Uterus (tissue), 4 donors: Measurements from ENCODE around the gene MROH2A. TPM values are rescaled to one million over a fixed set of nuclear protein-coding genes. Genes with fewer than 3 reads are reported as not detected.

Source experiments
- DNase-seq, 2 donors: peaks; one replicate each; pipeline ENCODE4 v3.0.0-alpha.2; 2019 to 2020
- H3K27ac ChIP-seq, 2 donors: fragments of 200-600 bp; sonication (generic); 1 replicate in 1 of 2; 2 replicates in 1 of 2; pipeline ENCODE4 v1.5.1; 2016 to 2018
- H3K27me3 ChIP-seq, 2 donors: fragments of 200-600 bp; sonication (generic); one replicate each; pipeline ENCODE4 v1.5.1; 2018 to 2019; ENCODE audit warnings: control low read depth in 1 of 2
- H3K36me3 ChIP-seq, 2 donors: fragments of 200-600 bp; sonication (generic); one replicate each; pipeline ENCODE4 v1.5.1; 2019; ENCODE audit warnings: control low read depth in 1 of 2
- H3K4me1 ChIP-seq, 2 donors: fragments of 200-600 bp; sonication (generic); one replicate each; pipeline ENCODE4 v1.5.1; 2018 to 2019; ENCODE audit warnings: control low read depth in 1 of 2
- H3K4me3 ChIP-seq, 2 donors: fragments of 200-600 bp; sonication (generic); 1 replicate in 1 of 2; 2 replicates in 1 of 2; pipeline ENCODE4 v1.5.1; 2018 to 2019; ENCODE audit warnings: mild to moderate bottlenecking in 1 of 2
- H3K9me3 ChIP-seq, 2 donors: fragments of 200-600 bp; sonication (generic); one replicate each; pipeline ENCODE4 v1.5.1; 2019; ENCODE audit warnings: control low read depth in 1 of 2
- CTCF ChIP-seq, 4 experiments: fragments of 200-600 bp in 2 of 4; fragments of 450-650 bp in 2 of 4; sonication (generic) in 2 of 4; IDR thresholded peaks; one replicate each; pipeline ENCODE4 v1.5.1; 2016 to 2019; ENCODE audit warnings: antibody characterized with exemption in 4 of 4, mild to moderate bottlenecking in 2 of 4, moderate library complexity in 1 of 4
- POLR2A ChIP-seq, 2 donors: fragments of 450-650 bp; IDR thresholded peaks; one replicate each; pipeline ENCODE4 v1.6.1; 2016; ENCODE audit warnings: antibody characterized with exemption in 2 of 2, mild to moderate bottlenecking in 1 of 2, moderate library complexity in 1 of 2
- intact Hi-C: fragments of 100-400 bp; cut with DNase I; formaldehyde crosslinking; loops from one replicate; pipeline ENCODE4 v1.15.1; 2023; ENCODE audit warnings: low total_unique reads
- total RNA-seq, 4 donors: library from RNA; depleted of rRNA in 3 of 4; stranded (reverse); fragments of >200 nt in 3 of 4; gene quantifications; one replicate each; pipeline versions ENCODE4 v1.1.0 to v1.2.4, GENCODE V29; 2014 to 2023
- donor health status: DM: yes; HTN: yes; CAD: no.

Gene MROH2A
- total RNA-seq, 4 donors from 2014 or later = not detected

DNA sequence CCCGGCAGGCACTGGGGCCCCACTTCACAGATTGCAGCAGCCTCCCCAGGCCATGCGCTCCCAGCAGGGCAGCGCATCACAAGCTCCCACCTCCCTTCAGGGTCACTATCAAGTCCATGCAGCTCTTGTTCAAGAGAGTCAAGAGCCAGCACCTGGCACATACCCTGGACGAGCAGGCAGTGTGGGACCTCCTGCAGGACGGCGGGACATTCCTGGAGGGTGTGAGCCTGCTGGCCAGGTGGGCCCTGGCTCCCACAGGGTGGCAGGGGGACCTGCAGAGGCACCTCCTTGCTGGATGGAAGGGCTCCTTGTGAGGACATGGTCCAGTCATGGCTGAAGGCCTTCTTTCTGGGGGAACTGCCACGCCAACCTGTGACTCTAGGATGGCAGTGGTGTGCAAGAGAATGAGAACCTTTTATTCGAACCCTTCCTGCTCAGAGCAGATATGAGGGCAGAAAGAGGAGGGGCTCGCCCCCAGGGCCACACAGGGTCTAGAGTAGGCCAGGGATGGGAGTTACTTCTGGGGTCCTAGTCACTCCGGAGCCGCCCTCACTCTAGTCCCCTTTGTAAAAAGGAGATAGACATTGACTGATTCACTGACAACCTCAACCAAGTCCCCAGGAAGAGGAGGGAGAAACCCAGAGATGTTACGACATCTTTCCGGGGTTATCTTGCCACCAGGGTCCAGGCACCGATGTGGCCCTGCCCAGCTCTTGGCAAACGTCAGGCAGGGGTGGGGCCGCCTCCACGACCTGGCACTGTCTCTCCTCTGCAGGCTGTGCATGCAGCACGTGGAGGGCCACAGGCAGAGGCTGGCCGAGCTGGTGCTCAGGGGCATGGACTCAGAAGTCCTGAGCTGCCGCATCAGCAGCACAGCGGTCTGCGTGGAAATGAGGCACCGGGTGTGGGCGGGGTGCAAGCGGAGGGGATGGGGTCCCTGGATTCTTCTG is 44.9 kb downstream of the MROH2A start:
- no peak for TF ChIP-seq POLR2A (IDR thresholded peaks at IDR 0.05)
- no peak for TF ChIP-seq CTCF (IDR thresholded peaks at IDR 0.05)
- no peak for DNase-seq
- H3K4me3 ChIP-seq = no peak overlapping the region

DNA sequence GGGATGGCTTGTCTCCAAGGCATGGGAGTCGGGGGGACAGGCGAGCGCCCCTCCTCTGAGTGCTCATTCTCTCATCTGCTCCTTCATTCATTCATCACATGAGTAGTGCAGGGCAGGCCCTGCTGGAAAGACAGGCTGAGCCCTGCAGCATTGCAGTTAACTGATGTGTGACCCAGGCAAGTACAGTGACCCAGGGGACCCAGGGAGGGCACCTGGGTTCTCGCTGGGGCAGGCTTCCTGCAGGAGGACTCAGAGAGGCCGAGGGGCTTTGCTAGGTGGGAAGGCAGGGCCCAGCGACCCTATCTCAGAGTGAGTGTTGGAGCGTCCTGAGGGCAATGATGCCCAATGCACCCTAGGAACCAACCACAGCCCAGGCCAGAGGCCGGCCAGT is 45.6 kb downstream of the MROH2A start:
- TF ChIP-seq POLR2A (IDR thresholded peaks at IDR 0.05) (no peak), CTCF (IDR thresholded peaks at IDR 0.05) (no peak)
- no peaks in the 10 kb centered on the region for H3K9me3 ChIP-seq
- H3K27ac ChIP-seq = no peak overlapping the region
- no peaks in the 10 kb centered on the region for H3K4me1 ChIP-seq
- no peaks in the 10 kb centered on the region for H3K36me3 ChIP-seq
- no peaks in the 10 kb centered on the region for H3K27me3 ChIP-seq
- no peak overlapping the region for H3K4me3 ChIP-seq
- intact Hi-C loops = no loop called here
- no peak for DNase-seq

More for the DNA sequence above, 44.9 kb downstream of the MROH2A start:
- Histone ChIP-seq H3K27ac (no peak overlapping the region), H3K4me1 (no peaks in the 10 kb centered on the region), H3K36me3 (no peaks in the 10 kb centered on the region), H3K9me3 (no peaks in the 10 kb centered on the region), H3K27me3 (no peaks in the 10 kb centered on the region)
- intact Hi-C loops = no loop called here

GRCh38 chr2:233824373-233824772 is 46.2 kb downstream of the MROH2A start:
- Histone ChIP-seq H3K36me3 (no peaks in the 10 kb centered on the region), H3K27ac (no peak overlapping the region), H3K4me1 (no peaks in the 10 kb centered on the region), H3K9me3 (no peaks in the 10 kb centered on the region), H3K4me3 (no peak overlapping the region), H3K27me3 (no peaks in the 10 kb centered on the region)
- intact Hi-C loops = no loop called here
- no peak for TF ChIP-seq CTCF (IDR thresholded peaks at IDR 0.05)
- TF ChIP-seq POLR2A (IDR thresholded peaks at IDR 0.05) = no peak
- DNase-seq = no peak

- H3K4me1 ChIP-seq = no peaks in the 10 kb centered on the region
- no peaks in the 10 kb centered on the region for H3K9me3 ChIP-seq
- intact Hi-C loops = no loop called here
- H3K27ac ChIP-seq = no peak overlapping the region
- no peak for TF ChIP-seq CTCF (IDR thresholded peaks at IDR 0.05)
- TF ChIP-seq POLR2A (IDR thresholded peaks at IDR 0.05) = no peak
- no peak overlapping the region for H3K4me3 ChIP-seq
- no peak for DNase-seq
- H3K36me3 ChIP-seq = no peaks in the 10 kb centered on the region
- no peaks in the 10 kb centered on the region for H3K27me3 ChIP-seq
These were observed 50.5 kb downstream of the MROH2A start for GRCh38 chr2:233828546-233829192.
